ENCODE data around the gene PUS10.

Gene PUS10

GRCh38 chr2:60998628-60999545 lies 19.2 kb downstream of the PUS10 start:
- no peak overlapping the region for H3K27ac ChIP-seq (replicated peaks)
- TF ChIP-seq CTCF (IDR thresholded peaks at IDR 0.05; ENCODE audit: insufficient read depth, low read length) (peak; percentile 16), POLR2AphosphoS5 (IDR thresholded peaks at IDR 0.05; ENCODE audit: low read depth) (no peak)
- DNase-seq (ENCODE audit: low read depth in 1 of 2, low spot score in 1 of 2): no peak
- no peaks in the 10 kb centered on the region for H3K27me3 ChIP-seq (ENCODE audit: insufficient read depth, poor library complexity, severe bottlenecking)
- H3K4me3 ChIP-seq (replicated peaks; ENCODE audit: insufficient read depth, low read length): no peak overlapping the region

GRCh38 chr2:60994131-60994530 lies 23.9 kb downstream of the PUS10 start:
- TF ChIP-seq REST (IDR thresholded peaks at IDR 0.05; ENCODE audit: insufficient replicate concordance, low read depth) (no peak), GABPA (IDR thresholded peaks at IDR 0.05; ENCODE audit: low read depth) (no peak), SPI1 (IDR thresholded peaks at IDR 0.05; ENCODE audit: borderline replicate concordance, low read depth) (no peak), POLR2AphosphoS5 (IDR thresholded peaks at IDR 0.05; ENCODE audit: low read depth) (no peak), CTCF (IDR thresholded peaks at IDR 0.05; ENCODE audit: insufficient read depth, low read length) (no peak)
- Histone ChIP-seq H3K27ac (replicated peaks) (no peak overlapping the region), H3K27me3 (ENCODE audit: insufficient read depth, poor library complexity, severe bottlenecking) (no peaks in the 10 kb centered on the region), H3K4me3 (replicated peaks; ENCODE audit: insufficient read depth, low read length) (no peak overlapping the region)
- no peak for DNase-seq (ENCODE audit: low read depth in 1 of 2, low spot score in 1 of 2)

- peak; percentile 82 to 90 for DNase-seq (ENCODE audit: low read depth in 1 of 2, low spot score in 1 of 2)
- H3K4me3 ChIP-seq (replicated peaks; ENCODE audit: insufficient read depth, low read length): no peak overlapping the region
- H3K27me3 ChIP-seq (ENCODE audit: insufficient read depth, poor library complexity, severe bottlenecking): no peaks in the 10 kb centered on the region
- no peak overlapping the region for H3K27ac ChIP-seq (replicated peaks)
- TF ChIP-seq CTCF (IDR thresholded peaks at IDR 0.05; ENCODE audit: insufficient read depth, low read length) (no peak), SPI1 (IDR thresholded peaks at IDR 0.05; ENCODE audit: borderline replicate concordance, low read depth) (peak; percentile 58; the same call in 1 of the 2 replicates), REST (IDR thresholded peaks at IDR 0.05; ENCODE audit: insufficient replicate concordance, low read depth) (no peak), GABPA (IDR thresholded peaks at IDR 0.05; ENCODE audit: low read depth) (no peak), POLR2AphosphoS5 (IDR thresholded peaks at IDR 0.05; ENCODE audit: low read depth) (no peak)
Observed at GRCh38 chr2:60992985-60993392, 25.1 kb downstream of the PUS10 start.

All from HL-60 (cell line).